Smooth muscle cell (in vitro differentiated cells): ENCODE data around the gene LRRN3. TPM values are rescaled to one million over a fixed set of nuclear protein-coding genes. Genes with fewer than 3 reads are reported as not detected.

ENCODE experiments used
- DNase-seq: peaks from one replicate; lab custom pipeline; 2025; ENCODE audit not compliant: unreplicated experiment; lab: John Stamatoyannopoulos, UW
- H2AFZ ChIP-seq: fragments of 200-600 bp; sonication (generic); 2 replicates; pipeline ENCODE4 v1.6.0; 2016; ENCODE audit warnings: antibody characterized with exemption, low read depth, mild to moderate bottlenecking
- H3F3A ChIP-seq: fragments of 200-600 bp; sonication (generic); 2 replicates; pipeline ENCODE4 v1.6.0; 2017; ENCODE audit warnings: antibody characterized with exemption, low read depth
- H3K27ac ChIP-seq: fragments of 200-600 bp; sonication (generic); 2 replicates; pipeline ENCODE4 v1.5.1; 2016; ENCODE audit warnings: low read depth, mild to moderate bottlenecking
- H3K27me3 ChIP-seq: fragments of 200-600 bp; sonication (generic); 2 replicates; pipeline ENCODE4 v1.6.1; 2016; ENCODE audit warnings: low read depth, mild to moderate bottlenecking
- H3K36me3 ChIP-seq: fragments of 200-600 bp; sonication (generic); 2 replicates; pipeline ENCODE4 v1.5.1; 2016; ENCODE audit warnings: low read depth
- H3K4me1 ChIP-seq: fragments of 200-600 bp; sonication (generic); 2 replicates; pipeline ENCODE4 v1.5.1; 2016; ENCODE audit warnings: low read depth
- H3K4me2 ChIP-seq: fragments of 200-600 bp; sonication (generic); 2 replicates; pipeline ENCODE4 v1.6.0; 2016; ENCODE audit warnings: mild to moderate bottlenecking
- H3K4me3 ChIP-seq: fragments of 200-600 bp; sonication (generic); 2 replicates; pipeline ENCODE4 v1.5.1; 2016; ENCODE audit warnings: mild to moderate bottlenecking
- H3K79me2 ChIP-seq: fragments of 200-600 bp; sonication (generic); 2 replicates; pipeline ENCODE4 v1.6.0; 2016; ENCODE audit warnings: low read depth, mild to moderate bottlenecking
- H3K9ac ChIP-seq: fragments of 200-600 bp; sonication (generic); 2 replicates; pipeline ENCODE4 v1.6.0; 2016; ENCODE audit warnings: low read depth
- H3K9me3 ChIP-seq: fragments of 200-600 bp; sonication (generic); replicated peaks from 2 replicates; pipeline ENCODE4 v1.5.1; 2016; ENCODE audit warnings: low read depth
- H4K20me1 ChIP-seq: fragments of 200-600 bp; sonication (generic); 2 replicates; pipeline ENCODE4 v1.6.0; 2016; ENCODE audit warnings: low read depth
- WGBS: methylation state at CpG from one replicate; pipeline ENCODE4 v1.1.7; 2016; ENCODE audit warnings: low lambda C conversion rate; 5-methylcytosine and 5-hydroxymethylcytosine counted together
- polyA plus RNA-seq: library from polyadenylated mRNA; unstranded; fragments of >200 nt; fragmentation: Nextera tagmentation; extraction: Ambion mirVana; gene quantifications from 2 replicates; pipeline ENCODE4 v1.2.1, GENCODE V29; 2016
- total RNA-seq: library from RNA; depleted of rRNA; stranded (reverse); fragments of >200 nt; gene quantifications from 2 replicates; pipeline ENCODE4 v1.2.3, GENCODE V29; 2014
- TF ChIP-seq, protein P1 (sequence below): fragments of 200-600 bp; sonication (generic); IDR thresholded peaks from 2 replicates; pipeline ENCODE4 v1.5.1; 2017; ENCODE audit warnings: borderline replicate concordance, mild to moderate bottlenecking, antibody characterized with exemption; ENCODE audit not compliant: insufficient read depth, poor library complexity, severe bottlenecking

Gene LRRN3
- total and polyA plus RNA-seq, 2 experiments from 2014 or later, result 4.5 to 5.8 TPM

DNA sequence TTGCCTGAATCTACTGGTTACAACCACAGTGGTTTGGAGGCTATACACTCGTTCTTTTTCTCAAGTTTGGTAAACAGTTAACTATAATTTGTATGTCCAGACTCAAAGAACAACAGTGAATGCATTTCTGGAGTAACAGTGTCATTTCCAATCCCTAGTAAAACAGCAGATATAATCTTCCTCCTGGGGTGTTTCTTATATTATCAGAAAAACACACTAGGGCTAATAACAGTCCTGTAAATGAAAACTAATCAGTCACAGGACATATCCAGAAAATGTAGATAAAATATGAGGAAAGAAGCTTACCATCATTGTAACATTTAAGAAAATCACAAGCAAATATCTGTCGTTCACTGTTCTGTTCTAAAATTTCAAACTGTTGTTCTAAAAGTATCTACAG is 82.6 kb downstream of the LRRN3 start:
- TF ChIP-seq, protein P1, sequence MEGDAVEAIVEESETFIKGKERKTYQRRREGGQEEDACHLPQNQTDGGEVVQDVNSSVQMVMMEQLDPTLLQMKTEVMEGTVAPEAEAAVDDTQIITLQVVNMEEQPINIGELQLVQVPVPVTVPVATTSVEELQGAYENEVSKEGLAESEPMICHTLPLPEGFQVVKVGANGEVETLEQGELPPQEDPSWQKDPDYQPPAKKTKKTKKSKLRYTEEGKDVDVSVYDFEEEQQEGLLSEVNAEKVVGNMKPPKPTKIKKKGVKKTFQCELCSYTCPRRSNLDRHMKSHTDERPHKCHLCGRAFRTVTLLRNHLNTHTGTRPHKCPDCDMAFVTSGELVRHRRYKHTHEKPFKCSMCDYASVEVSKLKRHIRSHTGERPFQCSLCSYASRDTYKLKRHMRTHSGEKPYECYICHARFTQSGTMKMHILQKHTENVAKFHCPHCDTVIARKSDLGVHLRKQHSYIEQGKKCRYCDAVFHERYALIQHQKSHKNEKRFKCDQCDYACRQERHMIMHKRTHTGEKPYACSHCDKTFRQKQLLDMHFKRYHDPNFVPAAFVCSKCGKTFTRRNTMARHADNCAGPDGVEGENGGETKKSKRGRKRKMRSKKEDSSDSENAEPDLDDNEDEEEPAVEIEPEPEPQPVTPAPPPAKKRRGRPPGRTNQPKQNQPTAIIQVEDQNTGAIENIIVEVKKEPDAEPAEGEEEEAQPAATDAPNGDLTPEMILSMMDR, result no peak
- no peaks in the 10 kb centered on the region for H3K4me1 ChIP-seq
- H3K79me2 ChIP-seq, result no peaks in the 10 kb centered on the region

DNA sequence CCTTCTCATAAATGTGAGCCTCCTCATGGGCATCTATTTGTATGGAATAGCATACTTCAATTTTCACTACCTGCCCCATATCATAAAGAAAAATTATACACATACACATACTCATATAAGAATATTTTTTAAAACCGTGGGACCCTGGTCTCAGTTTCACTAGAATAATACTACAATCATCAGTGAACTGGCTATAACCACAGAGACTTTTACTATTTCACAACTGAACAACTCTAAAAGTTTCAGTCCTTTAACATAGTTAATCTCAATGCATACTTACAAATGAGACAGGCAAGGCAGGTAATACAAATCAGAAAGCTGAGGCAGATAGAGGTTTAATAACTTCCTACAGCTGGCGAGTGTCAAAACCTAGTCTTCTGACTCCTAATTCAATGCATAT is 83.1 kb downstream of the LRRN3 start:
- TF ChIP-seq, protein P1, result no peak
- H3K4me2 ChIP-seq, result no peak overlapping the region

More for the DNA sequence above, 82.6 kb downstream of the LRRN3 start:
- Histone ChIP-seq H4K20me1 (no peaks in the 10 kb centered on the region), H3K4me2 (no peak overlapping the region), H3K27ac (no peak overlapping the region), H3K27me3 (no peaks in the 10 kb centered on the region), H3K9me3 (no peaks in the 10 kb centered on the region), H3K4me3 (no peak overlapping the region), H2AFZ (no peak overlapping the region), H3F3A (no peaks in the 10 kb centered on the region), H3K9ac (no peak overlapping the region), H3K36me3 (no peaks in the 10 kb centered on the region)
- DNase-seq, result no peak
- 86% methylated on average over 2 of the region's 2 CpGs for WGBS

DNA sequence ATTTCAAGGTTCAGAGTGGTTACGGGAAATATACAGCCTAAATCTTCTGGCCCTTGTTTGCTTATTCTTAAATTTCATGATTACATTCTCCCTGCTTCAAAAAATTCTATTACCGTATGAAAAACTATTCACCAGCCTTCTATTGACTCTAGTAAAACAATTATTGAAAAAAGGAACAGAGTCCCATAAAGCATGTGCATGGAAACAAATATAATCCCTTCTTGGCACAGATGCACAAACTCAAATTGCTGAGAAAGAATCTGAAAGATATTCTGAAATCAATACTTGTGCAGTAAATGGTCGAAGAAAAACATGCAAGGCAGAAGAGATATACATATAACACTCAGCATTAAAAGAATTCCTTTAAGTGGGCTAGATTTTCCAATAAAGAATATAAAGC is 83.6 kb downstream of the LRRN3 start:
- Histone ChIP-seq H3K9ac (no peak overlapping the region), H3K4me3 (no peak overlapping the region), H3K9me3 (no peaks in the 10 kb centered on the region), H3K4me1 (no peaks in the 10 kb centered on the region), H3K4me2 (no peak overlapping the region), H4K20me1 (no peaks in the 10 kb centered on the region), H3F3A (no peaks in the 10 kb centered on the region), H3K27me3 (no peaks in the 10 kb centered on the region), H3K27ac (no peak overlapping the region), H2AFZ (no peak overlapping the region), H3K79me2 (no peaks in the 10 kb centered on the region), H3K36me3 (no peaks in the 10 kb centered on the region)
- DNase-seq, result no peak
- 91% methylated on average over 3 of the region's 3 CpGs for WGBS
- TF ChIP-seq, protein P1, result no peak

More for the DNA sequence above, 83.1 kb downstream of the LRRN3 start:
- no peaks in the 10 kb centered on the region for H3F3A ChIP-seq
- H3K27me3 ChIP-seq, result no peaks in the 10 kb centered on the region
- H3K27ac ChIP-seq, result no peak overlapping the region
- no peak overlapping the region for H3K9ac ChIP-seq
- 86% methylated on average over 2 of the region's 2 CpGs for WGBS
- no peaks in the 10 kb centered on the region for H3K4me1 ChIP-seq
- no peaks in the 10 kb centered on the region for H3K9me3 ChIP-seq
- no peak for DNase-seq
- H2AFZ ChIP-seq, result no peak overlapping the region
- H3K4me3 ChIP-seq, result no peak overlapping the region
- no peaks in the 10 kb centered on the region for H3K36me3 ChIP-seq
- no peaks in the 10 kb centered on the region for H4K20me1 ChIP-seq
- H3K79me2 ChIP-seq, result no peaks in the 10 kb centered on the region
